Smooth muscle cell of the brain vasculature (primary cell): ENCODE results near the gene RNU4-1.
"Not testable (repeated sequence)": the region's sequence is repeated elsewhere in the genome, so short reads cannot be mapped to it uniquely, and the experiment has no call there.

Experiments
- DNase-seq: peaks from one replicate; pipeline ENCODE4 v3.0.0-alpha.2; 2012; ENCODE audit warnings: low read depth, low spot score

RNU4-1 gene

GRCh38 chr12:120292661-120293531, at the start of gene RNU4-1:
TSS of gene RNU4-1 (minus strand) at chr12:120293237.
- DNase-seq: peak; percentile 77

DNA sequence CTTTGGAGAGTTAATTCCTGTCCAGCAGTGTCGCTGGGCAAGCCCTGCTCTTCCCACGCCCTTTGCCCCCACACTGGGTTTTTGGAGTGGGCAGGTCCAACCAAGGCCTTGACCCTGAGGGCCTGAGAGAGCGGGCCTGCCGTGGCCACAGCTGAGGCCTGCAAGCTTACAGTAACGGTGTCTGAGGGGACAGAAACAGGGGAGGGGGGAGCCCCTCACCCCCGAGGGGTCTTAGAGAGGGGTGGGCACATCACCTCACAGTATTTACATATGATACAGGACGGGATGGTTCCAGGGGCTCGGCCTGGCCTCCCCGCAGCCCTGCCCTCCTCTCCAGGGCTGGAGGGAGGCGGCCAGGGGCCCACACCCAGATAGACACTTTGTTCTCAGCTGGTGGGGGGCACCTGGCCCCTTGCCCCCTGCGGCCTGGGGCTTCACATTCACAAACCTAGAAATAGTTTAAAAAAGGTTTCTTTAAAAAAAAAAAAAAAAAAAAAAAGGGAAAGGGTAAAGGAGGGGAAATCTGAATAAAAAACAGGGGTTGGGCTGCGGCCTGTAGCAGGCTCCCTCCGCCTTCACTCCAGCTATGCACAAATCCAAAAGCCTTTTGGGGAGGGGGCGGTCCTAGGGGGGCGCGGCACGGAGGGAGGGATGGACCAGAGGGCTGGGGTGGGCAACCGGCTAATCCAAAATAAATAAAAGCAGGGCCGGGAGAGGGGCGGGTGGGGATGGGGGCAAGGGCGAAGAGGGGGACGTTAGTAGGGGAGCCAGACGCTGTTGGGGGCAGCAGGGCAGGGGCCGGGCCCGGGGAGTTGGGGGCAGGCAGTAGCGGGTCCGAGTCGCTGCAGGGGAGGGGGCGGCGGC, 49.4 kb upstream of the RNU4-1 start:
- no peak for DNase-seq

GRCh38 chr12:120339256-120339655, 46.2 kb upstream of the RNU4-1 start:
- no peak for DNase-seq

GRCh38 chr12:120337730-120338129, 44.7 kb upstream of the RNU4-1 start:
- DNase-seq: no peak

DNA sequence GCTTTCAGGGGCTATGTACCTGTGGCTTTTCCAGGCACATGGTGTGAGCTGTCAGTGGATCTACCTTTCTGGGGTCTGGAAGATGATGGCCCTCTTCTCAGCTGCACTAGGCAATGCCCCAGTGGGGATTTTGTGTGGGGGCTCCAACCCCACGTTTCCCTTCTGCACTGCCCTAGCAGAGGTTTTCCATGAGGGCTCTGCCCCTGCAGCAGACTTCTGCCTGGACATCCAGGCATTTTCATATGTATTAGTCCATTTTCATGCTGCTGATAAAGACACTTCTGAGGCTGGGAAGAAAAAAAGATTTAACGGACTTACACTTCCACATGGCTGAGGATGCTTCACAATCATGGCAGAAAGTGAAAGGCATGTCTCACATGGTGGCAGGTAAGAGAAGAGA, 43.4 kb upstream of the RNU4-1 start:
- not testable (repeated sequence) for DNase-seq

- peak; percentile 9 for DNase-seq
These were observed 42.4 kb upstream of the RNU4-1 start for GRCh38 chr12:120335447-120335846.

GRCh38 chr12:120332523-120332922, 39.5 kb upstream of the RNU4-1 start:
- no peak for DNase-seq

GRCh38 chr12:120332041-120332440, 39.0 kb upstream of the RNU4-1 start:
- no peak for DNase-seq

GRCh38 chr12:120331390-120331789, 38.4 kb upstream of the RNU4-1 start:
- no peak for DNase-seq

GRCh38 chr12:120328228-120328627, 35.2 kb upstream of the RNU4-1 start:
- no peak for DNase-seq

DNA sequence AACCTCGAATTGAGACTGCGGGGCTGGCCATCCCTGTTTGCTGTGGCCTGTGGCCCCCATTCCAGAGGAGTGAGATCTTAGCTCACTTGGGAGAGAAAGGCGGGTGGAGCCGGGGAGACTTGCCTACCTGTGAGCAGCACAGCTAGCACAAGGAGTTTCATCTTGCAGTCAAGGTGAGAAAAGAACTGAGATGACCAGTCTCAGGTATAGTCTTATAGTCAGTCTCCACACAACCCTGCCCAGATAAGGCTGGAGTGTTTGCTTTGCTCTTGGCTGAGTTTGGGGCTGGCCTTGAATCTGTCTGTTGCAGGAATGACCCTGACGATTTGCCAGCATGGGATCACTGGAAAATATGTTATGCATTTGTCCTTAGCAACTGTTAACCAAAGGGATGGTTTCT, 34.6 kb upstream of the RNU4-1 start, which contains the start of gene PLA2G1B:
TSS of gene PLA2G1B (minus strand) at position 187 of the 400 bp plus-strand sequence. CDS start at position 161, 26 bp downstream.
- DNase-seq: no peak

DNA sequence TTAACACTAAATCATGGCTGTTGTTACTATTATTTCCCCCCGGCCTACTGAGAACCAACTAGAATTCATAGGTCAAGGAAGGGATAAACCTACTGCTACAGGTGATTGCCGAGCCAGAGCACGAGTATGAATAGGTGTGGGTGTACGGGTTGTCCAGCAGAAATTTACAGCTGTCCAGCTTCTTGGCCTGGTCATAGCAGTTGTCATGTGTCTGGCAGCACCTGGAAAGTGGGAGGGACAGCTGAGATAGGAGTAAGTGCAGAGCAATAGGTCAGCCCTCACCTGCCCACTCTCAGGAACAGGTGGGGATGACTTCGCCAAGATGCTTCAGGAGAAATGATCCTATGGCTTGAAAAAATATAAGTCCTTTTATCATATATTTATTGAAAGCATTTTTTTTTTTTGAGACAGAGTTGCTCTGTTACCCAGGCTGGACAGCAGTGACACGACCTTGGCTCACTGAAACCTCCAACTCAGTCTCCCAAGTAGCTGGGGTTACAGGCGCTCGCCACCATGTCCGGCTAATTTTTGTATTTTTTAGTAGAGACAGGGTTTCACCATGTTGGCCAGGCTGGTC, 31.9 kb upstream of the RNU4-1 start:
- no peak for DNase-seq

DNA sequence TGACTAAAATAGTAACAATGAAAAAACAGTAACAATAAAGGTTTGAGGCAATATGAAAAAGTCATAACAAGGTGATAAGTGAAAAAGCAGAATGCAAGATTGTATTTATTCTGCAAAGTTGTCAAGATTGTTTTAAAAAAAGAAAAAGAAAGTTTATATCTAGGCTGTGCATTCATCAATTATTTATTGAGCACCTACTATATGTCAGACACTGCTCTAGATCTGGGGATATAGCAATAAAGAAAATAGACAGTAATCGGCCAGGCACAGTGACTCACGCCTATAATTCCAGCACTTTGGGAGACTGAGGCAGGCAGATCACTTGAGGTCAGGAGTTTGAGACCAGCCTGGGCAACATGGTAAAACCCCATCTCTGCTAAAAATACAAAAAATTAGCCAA, 30.7 kb upstream of the RNU4-1 start:
- no peak for DNase-seq

- no peak for DNase-seq
These were observed 28.6 kb upstream of the RNU4-1 start for GRCh38 chr12:120321382-120322202.

DNA sequence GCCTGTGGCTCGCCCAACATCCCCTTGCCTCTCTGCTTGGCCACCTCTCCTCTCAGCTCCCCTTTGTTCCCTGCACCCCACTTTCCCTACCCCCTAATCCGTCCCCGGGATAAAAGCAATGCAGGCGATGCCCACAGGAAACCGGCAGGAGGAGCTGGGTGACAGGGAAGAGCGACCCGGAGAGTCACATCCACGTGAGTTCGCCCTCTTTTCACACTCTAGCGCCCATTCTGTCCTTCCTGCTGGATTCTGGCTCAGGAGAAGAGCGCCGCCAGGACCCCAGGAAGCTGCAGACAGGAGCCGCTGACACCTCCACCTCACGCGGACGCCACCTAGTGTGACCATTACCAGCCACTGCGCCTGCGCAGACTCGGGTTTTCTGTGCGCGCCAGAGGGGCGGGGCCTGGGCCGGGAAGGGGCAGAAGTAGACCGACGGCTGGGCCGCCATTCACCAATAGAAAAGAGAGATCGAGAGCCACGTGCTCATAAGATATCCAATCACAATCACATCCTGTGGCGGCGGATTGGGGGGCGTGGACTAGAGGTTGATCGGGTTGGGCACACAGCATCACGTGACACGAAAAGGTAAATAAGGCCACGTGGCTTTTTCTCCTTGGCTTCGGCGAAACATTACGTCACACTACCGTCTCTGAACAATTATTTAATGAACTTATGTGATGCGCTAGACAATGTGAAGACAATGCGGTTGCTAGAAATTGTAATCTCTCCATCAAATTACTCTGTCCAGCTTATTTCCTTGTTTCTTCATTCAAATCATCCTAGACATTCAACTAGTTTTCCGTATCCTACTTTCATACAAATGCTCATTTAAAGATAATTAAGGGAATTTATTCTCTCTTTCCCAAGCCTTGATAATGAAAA, 24.4 kb upstream of the RNU4-1 start:
- DNase-seq: peak; percentile 98

GRCh38 chr12:120316798-120317223, 23.8 kb upstream of the RNU4-1 start:
- no peak for DNase-seq

GRCh38 chr12:120314220-120314619, 21.2 kb upstream of the RNU4-1 start:
- DNase-seq: no peak

DNA sequence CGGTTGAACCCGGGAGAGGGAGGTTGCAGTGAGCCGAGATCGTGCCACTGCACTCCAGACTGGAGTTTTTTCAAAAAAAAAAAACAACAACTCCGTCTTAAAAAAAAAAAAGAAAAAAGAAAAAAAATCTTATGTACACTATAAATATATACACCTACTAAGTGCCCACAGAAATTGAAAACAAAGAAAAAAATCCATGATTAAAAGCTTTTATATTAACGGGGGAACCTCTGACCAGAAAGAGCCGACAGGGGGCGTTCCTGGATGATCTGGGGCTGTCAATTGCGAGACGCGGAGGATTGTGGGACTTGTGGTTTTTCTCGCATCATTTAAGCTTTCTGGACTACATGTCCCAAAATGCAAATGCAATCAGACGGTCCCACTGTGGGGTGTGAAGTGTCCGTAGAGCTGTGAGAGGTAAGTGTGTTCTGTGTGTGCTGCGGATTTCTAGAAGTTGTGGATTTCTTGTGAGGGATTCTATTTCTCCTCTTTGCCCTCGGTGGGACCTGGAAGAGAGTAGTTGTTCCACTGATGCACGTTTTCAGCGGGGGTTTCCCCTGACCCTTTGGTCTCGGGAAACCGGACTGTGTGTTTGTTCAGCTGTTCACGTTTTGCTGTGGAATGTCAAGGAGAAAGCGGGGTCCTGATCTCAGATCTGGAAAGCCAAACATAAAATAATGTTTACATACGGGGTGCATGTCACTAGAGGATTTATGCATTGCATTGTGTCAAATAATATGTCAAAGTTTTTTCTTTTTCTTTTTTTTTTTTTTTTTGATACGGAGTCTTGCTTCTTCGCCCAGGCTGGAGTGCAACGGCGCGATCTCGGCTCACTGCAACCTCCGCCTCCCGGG, 9.2 kb upstream of the RNU4-1 start, which contains the start of gene SIRT4:
TSS of gene SIRT4 (plus strand) at position 360 of the 854 bp plus-strand sequence. CDS start 1,241 bp downstream, outside the sequence.
- peak; percentile 90 for DNase-seq

GRCh38 chr12:120292411-120292660, 701 bp downstream of the RNU4-1 start:
- DNase-seq: peak; percentile 12
